ENCODE results near the gene WNT8A.
A peak's percentile ranks its signal among the peaks of the same experiment; 100 is the strongest.

DNA sequence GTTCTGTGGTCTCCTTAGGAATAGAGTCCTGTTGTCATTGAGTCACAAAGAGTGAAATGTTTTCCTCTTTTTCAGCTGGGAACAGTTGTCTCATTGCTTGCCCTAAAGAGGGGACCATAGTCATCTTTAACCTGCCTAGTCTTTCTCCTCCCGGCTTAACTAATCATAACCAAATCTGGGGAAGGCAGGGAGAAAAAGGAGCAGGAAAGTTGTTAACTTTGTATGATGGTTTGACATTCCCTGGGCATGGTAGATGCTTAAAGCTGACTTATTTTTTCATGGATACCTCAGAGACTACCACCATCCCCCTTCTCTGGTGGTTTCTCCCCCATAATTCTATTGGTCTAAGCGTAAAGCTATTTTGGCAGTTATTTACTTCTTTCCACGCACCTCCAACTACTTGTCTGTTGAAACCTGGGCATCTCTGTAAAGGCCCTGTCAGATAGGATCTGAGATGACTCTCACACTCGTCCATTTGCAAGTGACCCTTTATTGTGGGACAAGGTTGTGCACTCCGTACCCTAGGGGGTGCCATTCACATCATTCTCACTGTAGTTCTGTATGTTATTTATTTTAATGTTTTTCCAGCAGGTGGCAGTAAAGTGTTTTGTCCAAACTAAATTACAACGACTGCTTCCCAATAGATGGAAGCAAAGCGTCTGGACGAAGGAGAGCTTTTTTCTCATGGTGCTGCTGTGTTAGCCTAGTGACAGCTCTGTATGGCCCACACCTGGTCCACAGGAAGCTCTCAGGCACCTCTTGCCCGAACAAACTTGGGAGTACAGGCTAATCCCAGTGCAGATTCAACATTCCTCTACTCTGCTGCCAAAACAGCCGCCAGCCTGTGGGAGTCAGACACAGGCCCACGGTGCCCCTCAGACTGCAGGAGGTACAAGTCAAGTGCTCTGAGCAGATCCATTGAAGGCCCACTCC, 48.0 kb upstream of the WNT8A start:
- TF ChIP-seq, protein P1, sequence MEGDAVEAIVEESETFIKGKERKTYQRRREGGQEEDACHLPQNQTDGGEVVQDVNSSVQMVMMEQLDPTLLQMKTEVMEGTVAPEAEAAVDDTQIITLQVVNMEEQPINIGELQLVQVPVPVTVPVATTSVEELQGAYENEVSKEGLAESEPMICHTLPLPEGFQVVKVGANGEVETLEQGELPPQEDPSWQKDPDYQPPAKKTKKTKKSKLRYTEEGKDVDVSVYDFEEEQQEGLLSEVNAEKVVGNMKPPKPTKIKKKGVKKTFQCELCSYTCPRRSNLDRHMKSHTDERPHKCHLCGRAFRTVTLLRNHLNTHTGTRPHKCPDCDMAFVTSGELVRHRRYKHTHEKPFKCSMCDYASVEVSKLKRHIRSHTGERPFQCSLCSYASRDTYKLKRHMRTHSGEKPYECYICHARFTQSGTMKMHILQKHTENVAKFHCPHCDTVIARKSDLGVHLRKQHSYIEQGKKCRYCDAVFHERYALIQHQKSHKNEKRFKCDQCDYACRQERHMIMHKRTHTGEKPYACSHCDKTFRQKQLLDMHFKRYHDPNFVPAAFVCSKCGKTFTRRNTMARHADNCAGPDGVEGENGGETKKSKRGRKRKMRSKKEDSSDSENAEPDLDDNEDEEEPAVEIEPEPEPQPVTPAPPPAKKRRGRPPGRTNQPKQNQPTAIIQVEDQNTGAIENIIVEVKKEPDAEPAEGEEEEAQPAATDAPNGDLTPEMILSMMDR (IDR thresholded peaks at IDR 0.05; ENCODE audit: borderline replicate concordance, extremely low read depth, low read length, poor library complexity, severe bottlenecking) = peak; percentile 94
- no peak for TF ChIP-seq EZH2 (IDR thresholded peaks at IDR 0.05; ENCODE audit: borderline replicate concordance, low read depth, low read length, severe bottlenecking)
